ENCODE measurements around the gene DPM3.

DPM3 gene

DNA sequence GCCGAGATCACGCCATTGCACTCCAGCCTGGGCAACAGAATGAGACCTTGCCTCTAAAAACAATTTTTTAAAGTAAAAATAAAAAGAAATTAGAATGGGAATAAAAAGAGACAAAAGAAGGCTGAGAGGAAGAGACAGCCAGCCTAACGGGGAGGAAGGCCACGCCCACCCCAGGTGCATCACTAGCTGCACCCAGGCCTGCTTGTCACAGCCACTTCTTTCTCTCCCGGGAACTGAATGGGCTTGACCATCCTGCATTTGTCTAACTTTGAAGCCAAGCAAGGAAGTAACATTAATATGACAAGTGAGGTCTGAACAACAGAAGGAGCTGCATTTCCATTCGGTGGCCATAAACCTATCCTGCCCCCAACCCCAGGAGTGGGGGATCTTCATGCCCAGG, 33.5 kb downstream of the DPM3 start:
- TF ChIP-seq, protein P1, sequence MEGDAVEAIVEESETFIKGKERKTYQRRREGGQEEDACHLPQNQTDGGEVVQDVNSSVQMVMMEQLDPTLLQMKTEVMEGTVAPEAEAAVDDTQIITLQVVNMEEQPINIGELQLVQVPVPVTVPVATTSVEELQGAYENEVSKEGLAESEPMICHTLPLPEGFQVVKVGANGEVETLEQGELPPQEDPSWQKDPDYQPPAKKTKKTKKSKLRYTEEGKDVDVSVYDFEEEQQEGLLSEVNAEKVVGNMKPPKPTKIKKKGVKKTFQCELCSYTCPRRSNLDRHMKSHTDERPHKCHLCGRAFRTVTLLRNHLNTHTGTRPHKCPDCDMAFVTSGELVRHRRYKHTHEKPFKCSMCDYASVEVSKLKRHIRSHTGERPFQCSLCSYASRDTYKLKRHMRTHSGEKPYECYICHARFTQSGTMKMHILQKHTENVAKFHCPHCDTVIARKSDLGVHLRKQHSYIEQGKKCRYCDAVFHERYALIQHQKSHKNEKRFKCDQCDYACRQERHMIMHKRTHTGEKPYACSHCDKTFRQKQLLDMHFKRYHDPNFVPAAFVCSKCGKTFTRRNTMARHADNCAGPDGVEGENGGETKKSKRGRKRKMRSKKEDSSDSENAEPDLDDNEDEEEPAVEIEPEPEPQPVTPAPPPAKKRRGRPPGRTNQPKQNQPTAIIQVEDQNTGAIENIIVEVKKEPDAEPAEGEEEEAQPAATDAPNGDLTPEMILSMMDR (IDR thresholded peaks at IDR 0.05) = no peak
- peaks cover 5 to 7% of the 10 kb centered on the region in 2 experiments for H3K4me1 ChIP-seq (ENCODE audit: control insufficient read depth in 1 of 2, insufficient read depth in 1 of 2, low read depth in 1 of 2, low read length in 1 of 2)
- H3K27ac ChIP-seq = no peak overlapping the region
- H3K36me3 ChIP-seq = no peaks in the 10 kb centered on the region
- H3K27me3 ChIP-seq = no peaks in the 10 kb centered on the region
- no peaks in the 10 kb centered on the region for H3K9me3 ChIP-seq
- no peak overlapping the region for H3K4me3 ChIP-seq (ENCODE audit: low read depth in 1 of 2, low read length in 1 of 2)

DNA sequence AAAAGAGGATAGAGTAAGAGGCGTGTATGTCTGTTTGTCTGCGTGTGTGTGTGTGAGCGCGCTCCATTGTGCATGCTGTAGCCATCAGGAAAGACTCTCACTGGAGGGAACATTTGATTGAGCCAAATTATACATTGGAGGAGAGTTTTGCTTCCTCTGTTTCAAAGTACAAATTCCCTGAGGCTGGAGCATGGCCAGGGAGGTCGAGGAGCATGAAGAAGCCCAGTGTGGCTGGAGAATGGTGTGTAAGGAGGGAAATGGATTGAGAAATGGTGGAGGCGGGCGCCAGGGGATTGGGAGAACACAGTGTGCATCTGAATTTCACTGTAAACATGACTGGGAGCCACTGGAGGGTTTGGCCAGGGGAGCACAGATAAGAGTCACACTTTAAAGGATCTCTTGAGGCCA, 34.7 kb downstream of the DPM3 start:
- Histone ChIP-seq H3K36me3 (no peaks in the 10 kb centered on the region), H3K4me1 (ENCODE audit: control insufficient read depth in 1 of 2, insufficient read depth in 1 of 2, low read depth in 1 of 2, low read length in 1 of 2) (peaks cover 5 to 8% of the 10 kb centered on the region in 2 experiments), H3K4me3 (ENCODE audit: low read depth in 1 of 2, low read length in 1 of 2) (no peak overlapping the region), H3K9me3 (no peaks in the 10 kb centered on the region), H3K27ac (no peak overlapping the region), H3K27me3 (no peaks in the 10 kb centered on the region)
- TF ChIP-seq, protein P1 (IDR thresholded peaks at IDR 0.05) = no peak

GRCh38 chr1:155104605-155105534, 35.5 kb downstream of the DPM3 start:
- H3K27ac ChIP-seq = no peak overlapping the region
- TF ChIP-seq, protein P1 (IDR thresholded peaks at IDR 0.05) = no peak
- H3K27me3 ChIP-seq = no peaks in the 10 kb centered on the region
- H3K4me1 ChIP-seq (ENCODE audit: control insufficient read depth in 1 of 2, insufficient read depth in 1 of 2, low read depth in 1 of 2, low read length in 1 of 2) = peaks cover 5 to 8% of the 10 kb centered on the region in 2 experiments
- no peak overlapping the region for H3K4me3 ChIP-seq (ENCODE audit: low read depth in 1 of 2, low read length in 1 of 2)
- no peaks in the 10 kb centered on the region for H3K9me3 ChIP-seq
- H3K36me3 ChIP-seq = no peaks in the 10 kb centered on the region

GRCh38 chr1:155103325-155103724, 37.0 kb downstream of the DPM3 start:
- H3K27ac ChIP-seq = no peak overlapping the region
- TF ChIP-seq, protein P1 (IDR thresholded peaks at IDR 0.05) = no peak
- no peak overlapping the region for H3K4me3 ChIP-seq (ENCODE audit: low read depth in 1 of 2, low read length in 1 of 2)
- H3K36me3 ChIP-seq = no peaks in the 10 kb centered on the region
- H3K4me1 ChIP-seq (ENCODE audit: control insufficient read depth in 1 of 2, insufficient read depth in 1 of 2, low read depth in 1 of 2, low read length in 1 of 2) = peaks cover 5 to 8% of the 10 kb centered on the region in 2 experiments
- no peaks in the 10 kb centered on the region for H3K27me3 ChIP-seq
- H3K9me3 ChIP-seq = no peaks in the 10 kb centered on the region

- Histone ChIP-seq H3K4me1 (ENCODE audit: control insufficient read depth in 1 of 2, insufficient read depth in 1 of 2, low read depth in 1 of 2, low read length in 1 of 2) (peaks cover 5 to 8% of the 10 kb centered on the region in 2 experiments), H3K27me3 (peaks cover 19% of the 10 kb centered on the region), H3K9me3 (no peaks in the 10 kb centered on the region), H3K36me3 (no peaks in the 10 kb centered on the region), H3K4me3 (ENCODE audit: low read depth in 1 of 2, low read length in 1 of 2) (no peak overlapping the region), H3K27ac (no peak overlapping the region)
- TF ChIP-seq, protein P1 (IDR thresholded peaks at IDR 0.05) = no peak
These were observed 41.0 kb downstream of the DPM3 start for GRCh38 chr1:155099331-155099730.

Data from neutrophil (primary cell).